Testis (tissue), 2 donors: ENCODE results near the gene GFRA4.

Experiments used
- CTCF ChIP-seq, 3 experiments: fragments of 450-650 bp in 2 of 3; fragments of 200-600 bp in 1 of 3; sonication (generic) in 1 of 3; IDR thresholded peaks; one replicate each; pipeline ENCODE4 v1.5.1; 2016 to 2019; ENCODE audit warnings: antibody characterized with exemption in 3 of 3, mild to moderate bottlenecking in 2 of 3, moderate library complexity in 1 of 3
- POLR2A ChIP-seq: fragments of 450-650 bp; IDR thresholded peaks from one replicate; pipeline ENCODE4 v1.6.1; 2017; ENCODE audit warnings: antibody characterized with exemption, mild to moderate bottlenecking, moderate library complexity

GRCh38 chr20:3686421-3686820, 23.2 kb upstream of the GFRA4 start:
- TF ChIP-seq CTCF (IDR thresholded peaks at IDR 0.05) = no peak
- no peak for TF ChIP-seq POLR2A
